CD14-positive monocyte (primary cell): ENCODE measurements around the gene DNAI1. TPM values are rescaled to one million over a fixed set of nuclear protein-coding genes. Genes with fewer than 3 reads are reported as not detected.

Source experiments
- DNase-seq, 3 donors: peaks; one replicate each; pipeline ENCODE4 v3.0.0-alpha.2; 2011 to 2022
- H2AFZ ChIP-seq: 2 replicates; pipeline ENCODE4 v1.6.0; 2012; ENCODE audit warnings: mild to moderate bottlenecking, low read depth, low read length, inconsistent platforms; ENCODE audit not compliant: insufficient read depth, poor library complexity, severe bottlenecking
- H3K27ac ChIP-seq, 2 donors: 1 replicate in 1 of 2; 2 replicates in 1 of 2; pipeline ENCODE4 v1.5.1; 2012 to 2013; ENCODE audit warnings: low read length in 2 of 2, control low read depth in 1 of 2, inconsistent platforms in 1 of 2, low read depth in 1 of 2, mild to moderate bottlenecking in 1 of 2
- H3K27me3 ChIP-seq, 2 donors: one replicate each; pipeline versions ENCODE4 v1.6.0 to v1.6.1; 2011 to 2013; ENCODE audit warnings: low read length in 2 of 2; ENCODE audit not compliant: control insufficient read depth in 2 of 2, insufficient read depth in 2 of 2
- H3K36me3 ChIP-seq, 2 donors: replicated peaks in 1 of 2; 1 replicate in 1 of 2; 2 replicates in 1 of 2; pipeline versions ENCODE4 v1.5.1 to v1.6.1; 2012 to 2013; ENCODE audit warnings: low read length in 2 of 2, control low read depth in 1 of 2, inconsistent platforms in 1 of 2, mild to moderate bottlenecking in 1 of 2; ENCODE audit not compliant: insufficient read depth in 2 of 2, control insufficient read depth in 1 of 2
- H3K4me1 ChIP-seq, 2 donors: 1 replicate in 1 of 2; 2 replicates in 1 of 2; pipeline versions ENCODE4 v1.5.1 to v1.6.1; 2012 to 2013; ENCODE audit warnings: low read length in 2 of 2, control low read depth in 1 of 2, inconsistent platforms in 1 of 2, mild to moderate bottlenecking in 1 of 2, moderate library complexity in 1 of 2; ENCODE audit not compliant: insufficient read depth in 2 of 2, control insufficient read depth in 1 of 2
- H3K4me2 ChIP-seq: replicated peaks from 2 replicates; pipeline ENCODE3; 2012; ENCODE audit warnings: low read length, moderate library complexity, mild to moderate bottlenecking; ENCODE audit not compliant: poor library complexity, severe bottlenecking; ENCODE audit errors: extremely low read depth
- H3K4me3 ChIP-seq, 3 experiments: fragments of 200-600 bp in 1 of 3; sonication (generic) in 1 of 3; replicated peaks in 1 of 3; 1 replicate in 2 of 3; 2 replicates in 1 of 3; pipeline ENCODE4 v1.5.1; 2011 to 2013; ENCODE audit warnings: low read length in 3 of 3, mild to moderate bottlenecking in 3 of 3, control low read depth in 2 of 3, low read depth in 2 of 3, inconsistent platforms in 1 of 3, moderate library complexity in 1 of 3
- H3K79me2 ChIP-seq: 2 replicates; pipeline ENCODE4 v1.6.0; 2012; ENCODE audit warnings: mild to moderate bottlenecking, control low read depth, inconsistent platforms, low read length, moderate library complexity; ENCODE audit not compliant: insufficient read depth
- H3K9ac ChIP-seq: 2 replicates; pipeline ENCODE4 v1.6.0; 2017; ENCODE audit warnings: low read length, mild to moderate bottlenecking; ENCODE audit not compliant: insufficient read depth, poor library complexity, severe bottlenecking
- H3K9me3 ChIP-seq, 2 donors: replicated peaks in 1 of 2; 1 replicate in 1 of 2; 2 replicates in 1 of 2; pipeline versions ENCODE4 v1.5.1 to v1.6.1; 2012 to 2013; ENCODE audit warnings: low read length in 2 of 2, control low read depth in 1 of 2; ENCODE audit not compliant: control insufficient read depth in 1 of 2, insufficient read depth in 1 of 2
- H4K20me1 ChIP-seq: 2 replicates; pipeline ENCODE4 v1.6.0; 2012; ENCODE audit warnings: mild to moderate bottlenecking, low read length, control low read depth, moderate library complexity; ENCODE audit not compliant: insufficient read depth
- H3K27ac Mint-ChIP-seq, 7 donors: one replicate each; pipeline ENCODE4 v1.8.0; 2020; ENCODE audit warnings: mild to moderate bottlenecking in 7 of 7, mixed read lengths in 7 of 7, moderate library complexity in 6 of 7, inconsistent platforms in 2 of 7
- H3K27me3 Mint-ChIP-seq, 3 donors: one replicate each; pipeline ENCODE4 v1.8.0; 2021 to 2022; ENCODE audit warnings: low read depth in 3 of 3, mild to moderate bottlenecking in 3 of 3, mixed read lengths in 3 of 3, moderate library complexity in 3 of 3, inconsistent platforms in 1 of 3
- H3K36me3 Mint-ChIP-seq, 2 donors: one replicate each; pipeline ENCODE4 v1.8.0; 2020; ENCODE audit warnings: mixed read lengths in 2 of 2, inconsistent platforms in 1 of 2, mild to moderate bottlenecking in 1 of 2
- H3K4me1 Mint-ChIP-seq: one replicate; pipeline ENCODE4 v1.8.0; 2020; ENCODE audit warnings: mild to moderate bottlenecking, mixed read lengths
- H3K4me3 Mint-ChIP-seq, 2 donors: one replicate each; pipeline ENCODE4 v1.8.0; 2020; ENCODE audit warnings: mild to moderate bottlenecking in 2 of 2, mixed read lengths in 2 of 2, moderate library complexity in 1 of 2
- H3K9me3 Mint-ChIP-seq, 7 donors: one replicate each; pipeline ENCODE4 v1.8.0; 2020 to 2022; ENCODE audit warnings: mixed read lengths in 7 of 7, mild to moderate bottlenecking in 6 of 7, moderate library complexity in 6 of 7, inconsistent platforms in 2 of 7
- WGBS: methylation state at CpG from one replicate; pipeline ENCODE4 v1.1.5; 2013; ENCODE audit warnings: missing lambda C conversion rate; ENCODE audit not compliant: insufficient coverage; 5-methylcytosine and 5-hydroxymethylcytosine counted together
- intact Hi-C, 2 donors: fragments of 100-400 bp; cut with micrococcal nuclease; formaldehyde crosslinking; loops; one replicate each; pipeline versions ENCODE4 v1.15.0 to v1.15.1; 2023
- polyA plus RNA-seq, 3 donors: library from polyadenylated mRNA; depleted of rRNA in 1 of 3; unstranded in 2 of 3; stranded (reverse) in 1 of 3; fragments of 300-500 nt in 2 of 3; fragments of >200 nt in 1 of 3; fragmentation: Illumina TruSeq in 2 of 3; gene quantifications; 1 replicate in 2 of 3; 2 replicates in 1 of 3; pipeline ENCODE4 v1.2.3, GENCODE V29; 2012 to 2021
- TF ChIP-seq, protein P1 (sequence below): fragments of 200-600 bp; IDR thresholded peaks from one replicate; pipeline ENCODE4 v1.8.0; 2022; ENCODE audit warnings: antibody characterized with exemption, mild to moderate bottlenecking

DNAI1 gene
- polyA plus RNA-seq, 3 donors: not detected

DNA sequence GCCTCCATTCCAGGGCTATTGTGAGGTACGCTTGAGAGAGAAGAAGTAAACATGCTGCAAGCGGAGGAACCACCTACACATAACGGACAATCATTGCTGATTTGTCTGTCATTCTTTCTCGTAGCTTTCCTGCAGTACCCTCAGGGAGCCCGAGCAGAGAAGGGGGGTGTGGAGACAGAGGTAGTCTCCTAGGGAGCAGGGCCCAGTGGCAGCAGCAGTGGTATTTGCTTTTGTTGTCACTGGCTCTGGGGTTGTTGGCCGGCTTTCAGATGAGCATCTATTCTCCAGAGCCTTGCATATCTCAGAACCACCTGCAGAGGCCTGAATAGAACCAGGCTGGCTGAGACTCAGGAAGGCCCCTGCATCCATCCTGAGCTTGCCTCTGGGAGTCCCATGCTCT is 44.3 kb downstream of the DNAI1 start:
- Histone ChIP-seq H3K9ac (no peak overlapping the region), H2AFZ (no peak overlapping the region), H4K20me1 (no peaks in the 10 kb centered on the region), H3K4me2 (no peak overlapping the region), H3K9me3 (no peaks in the 10 kb centered on the region), H3K4me3 (no peak overlapping the region), H3K36me3 (no peaks in the 10 kb centered on the region), H3K4me1 (no peaks in the 10 kb centered on the region), H3K27me3 (no peaks in the 10 kb centered on the region), H3K79me2 (no peaks in the 10 kb centered on the region), H3K27ac (no peak overlapping the region)
- H3K4me3 Mint-ChIP-seq: no peak overlapping the region
- intact Hi-C loops: no loop called here
- no peak overlapping the region for H3K27ac Mint-ChIP-seq
- 100% methylated on average over 1 of the region's 6 CpGs for WGBS
- no peaks in the 10 kb centered on the region for H3K9me3 Mint-ChIP-seq
- H3K36me3 Mint-ChIP-seq: no peaks in the 10 kb centered on the region
- peaks cover 2% of the 10 kb centered on the region for H3K4me1 Mint-ChIP-seq
- no peak for DNase-seq
- H3K27me3 Mint-ChIP-seq: peaks cover 3 to 8% (median 7%) of the 10 kb centered on the region in 3 donors
- TF ChIP-seq, protein P1, sequence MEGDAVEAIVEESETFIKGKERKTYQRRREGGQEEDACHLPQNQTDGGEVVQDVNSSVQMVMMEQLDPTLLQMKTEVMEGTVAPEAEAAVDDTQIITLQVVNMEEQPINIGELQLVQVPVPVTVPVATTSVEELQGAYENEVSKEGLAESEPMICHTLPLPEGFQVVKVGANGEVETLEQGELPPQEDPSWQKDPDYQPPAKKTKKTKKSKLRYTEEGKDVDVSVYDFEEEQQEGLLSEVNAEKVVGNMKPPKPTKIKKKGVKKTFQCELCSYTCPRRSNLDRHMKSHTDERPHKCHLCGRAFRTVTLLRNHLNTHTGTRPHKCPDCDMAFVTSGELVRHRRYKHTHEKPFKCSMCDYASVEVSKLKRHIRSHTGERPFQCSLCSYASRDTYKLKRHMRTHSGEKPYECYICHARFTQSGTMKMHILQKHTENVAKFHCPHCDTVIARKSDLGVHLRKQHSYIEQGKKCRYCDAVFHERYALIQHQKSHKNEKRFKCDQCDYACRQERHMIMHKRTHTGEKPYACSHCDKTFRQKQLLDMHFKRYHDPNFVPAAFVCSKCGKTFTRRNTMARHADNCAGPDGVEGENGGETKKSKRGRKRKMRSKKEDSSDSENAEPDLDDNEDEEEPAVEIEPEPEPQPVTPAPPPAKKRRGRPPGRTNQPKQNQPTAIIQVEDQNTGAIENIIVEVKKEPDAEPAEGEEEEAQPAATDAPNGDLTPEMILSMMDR: no peak

DNA sequence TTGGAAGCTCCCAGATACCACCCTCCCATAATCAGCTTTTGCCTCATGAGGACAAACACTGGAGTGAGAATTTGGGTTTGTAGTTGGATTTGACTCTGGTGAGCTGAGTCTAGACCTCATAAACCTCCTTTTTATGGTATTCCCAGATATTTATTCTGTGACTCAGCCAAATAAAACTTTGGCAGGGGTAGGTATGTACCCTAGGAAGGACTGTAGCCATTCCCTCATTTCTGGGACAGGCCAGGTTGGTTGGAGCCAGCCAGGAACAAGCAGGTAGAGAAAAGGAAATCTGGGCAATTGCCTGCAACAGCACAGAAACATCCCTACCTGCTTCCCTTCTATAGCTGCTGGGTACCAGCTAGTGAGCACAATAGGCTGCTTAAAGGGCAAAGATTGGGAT is 44.8 kb downstream of the DNAI1 start:
- Histone ChIP-seq H3K27me3 (no peaks in the 10 kb centered on the region), H3K4me2 (no peak overlapping the region), H3K9me3 (no peaks in the 10 kb centered on the region), H3K36me3 (no peaks in the 10 kb centered on the region), H4K20me1 (no peaks in the 10 kb centered on the region), H2AFZ (no peak overlapping the region), H3K4me1 (no peaks in the 10 kb centered on the region), H3K4me3 (no peak overlapping the region), H3K79me2 (no peaks in the 10 kb centered on the region), H3K27ac (no peak overlapping the region), H3K9ac (no peak overlapping the region)
- DNase-seq: no peak
- Mint-ChIP-seq H3K4me1 (peaks cover 2% of the 10 kb centered on the region), H3K36me3 (no peaks in the 10 kb centered on the region), H3K27me3 (peaks cover 3 to 8% (median 7%) of the 10 kb centered on the region in 3 donors), H3K27ac (no peak overlapping the region), H3K9me3 (no peaks in the 10 kb centered on the region), H3K4me3 (no peak overlapping the region)
- TF ChIP-seq, protein P1: no peak
- intact Hi-C loops: no loop called here
